Measurements from ENCODE around the gene S100PBP. TPM values are rescaled to one million over a fixed set of nuclear protein-coding genes. Genes with fewer than 3 reads are reported as not detected.
A peak's percentile ranks its signal among the peaks of the same experiment; 100 is the strongest.

The S100PBP gene
- total and polyA plus RNA-seq, 2 of the 13 experiments (the other 11 are each of a cell fraction or from before 2014, with no cell fraction given), result 20.4 to 26.1 TPM

GRCh38 chr1:32886004-32886827, 68.8 kb downstream of the S100PBP start, which contains the start of gene HPCA (continued):
- no peak; the same call in 1 of the 2 replicates for TF ChIP-seq PAXIP1 (CRISPR knock-in tag; conservative IDR thresholded peaks at IDR 0.05)
- TF ChIP-seq SYNCRIP (IDR thresholded peaks at IDR 0.05; ENCODE audit: insufficient read depth, low read depth, low read length), result no peak
- TF ChIP-seq SIX1 (CRISPR knock-in tag; IDR thresholded peaks at IDR 0.05; ENCODE audit: borderline replicate concordance), result peak; percentile 61
- peak; percentile 90 for TF ChIP-seq ZNF746 (CRISPR knock-in tag; IDR thresholded peaks at IDR 0.05)
- peak; percentile 68; the same call in 1 of the 2 replicates for TF ChIP-seq PRDM10 (CRISPR knock-in tag; IDR thresholded peaks at IDR 0.05; ENCODE audit: low read depth)
- peak; percentile 93 for TF ChIP-seq PLSCR1 (CRISPR knock-in tag; IDR thresholded peaks at IDR 0.05; ENCODE audit: borderline replicate concordance)
- peak; percentile 81; the same call in 1 of the 2 replicates for TF ChIP-seq TOPORS (CRISPR knock-in tag; IDR thresholded peaks at IDR 0.05)
- peak; percentile 95 for TF ChIP-seq MTF1 (CRISPR knock-in tag; IDR thresholded peaks at IDR 0.05)
- TF ChIP-seq PHF20 (CRISPR knock-in tag; IDR thresholded peaks at IDR 0.05), result no peak; the same call in 1 of the 2 replicates
- TF ChIP-seq NR0B2 (CRISPR knock-in tag; IDR thresholded peaks at IDR 0.05), result peak; percentile 95
- no peak for TF ChIP-seq RFX1 (IDR thresholded peaks at IDR 0.05)
- no peak for TF ChIP-seq USF2 (IDR thresholded peaks at IDR 0.05; ENCODE audit: low read depth, low read length)
- TF ChIP-seq USF2 (CRISPR knock-in tag; IDR thresholded peaks at IDR 0.05; ENCODE audit: borderline replicate concordance), result no peak
- TF ChIP-seq U2AF2 (IDR thresholded peaks at IDR 0.05; ENCODE audit: low read depth, low read length), result no peak
- TF ChIP-seq ZNF776 (CRISPR knock-in tag; IDR thresholded peaks at IDR 0.05), result peak; percentile 95
- peak; percentile 97 for TF ChIP-seq ZNF230 (CRISPR knock-in tag; IDR thresholded peaks at IDR 0.05)
- peak; percentile 84 for TF ChIP-seq NCOA2 (CRISPR knock-in tag; IDR thresholded peaks at IDR 0.05)
- peak; percentile 97 for TF ChIP-seq ZNF891 (CRISPR knock-in tag; IDR thresholded peaks at IDR 0.05)
